Gastroesophageal sphincter (tissue), 4 donors: ENCODE results near the gene STK33. TPM values are rescaled to one million over a fixed set of nuclear protein-coding genes. Genes with fewer than 3 reads are reported as not detected.

ENCODE experiments used
- ATAC-seq: fragments of 150-250 bp; one replicate; pipeline ENCODE4 v1.9.1; 2016; ENCODE audit warnings: mild to moderate bottlenecking, moderate library complexity
- H3K27ac ChIP-seq, 4 donors: fragments of 200-600 bp; sonication (generic) in 3 of 4; 1 replicate in 3 of 4; 2 replicates in 1 of 4; pipeline ENCODE4 v1.5.1; 2016 to 2019
- H3K27me3 ChIP-seq: fragments of 200-600 bp; sonication (generic); one replicate; pipeline ENCODE4 v1.5.1; 2019
- H3K36me3 ChIP-seq, 2 donors: fragments of 200-600 bp; sonication (generic); one replicate each; pipeline ENCODE4 v1.5.1; 2019; ENCODE audit warnings: control low read depth in 1 of 2
- H3K4me1 ChIP-seq, 3 donors: fragments of 200-600 bp; sonication (generic); 1 replicate in 2 of 3; 2 replicates in 1 of 3; pipeline ENCODE4 v1.5.1; 2016 to 2019; ENCODE audit warnings: control low read depth in 2 of 3
- H3K4me3 ChIP-seq, 2 donors: fragments of 200-600 bp; sonication (generic); one replicate each; pipeline ENCODE4 v1.5.1; 2019; ENCODE audit warnings: mild to moderate bottlenecking in 1 of 2, moderate library complexity in 1 of 2
- H3K9me3 ChIP-seq, 3 donors: fragments of 200-600 bp; sonication (generic); one replicate each; pipeline ENCODE4 v1.5.1; 2017 to 2019; ENCODE audit warnings: control low read depth in 2 of 3
- CTCF ChIP-seq, 4 experiments: fragments of 200-600 bp in 2 of 4; fragments of 450-650 bp in 2 of 4; sonication (generic) in 1 of 4; IDR thresholded peaks; one replicate each; pipeline ENCODE4 v1.5.1; 2017 to 2019; ENCODE audit warnings: antibody characterized with exemption in 4 of 4, mild to moderate bottlenecking in 2 of 4, moderate library complexity in 2 of 4
- EP300 ChIP-seq: sonication (generic); formaldehyde crosslinking; IDR thresholded peaks from one replicate; pipeline ENCODE4 v1.6.1; 2017; ENCODE audit warnings: antibody characterized with exemption, mild to moderate bottlenecking
- POLR2A ChIP-seq, 2 donors: fragments of 450-650 bp; IDR thresholded peaks; one replicate each; pipeline ENCODE4 v1.6.1; 2017; ENCODE audit warnings: antibody characterized with exemption in 2 of 2, mild to moderate bottlenecking in 2 of 2, moderate library complexity in 1 of 2
- POLR2AphosphoS5 ChIP-seq: sonication (generic); formaldehyde crosslinking; IDR thresholded peaks from one replicate; pipeline ENCODE4 v1.6.1; 2017; ENCODE audit warnings: antibody characterized with exemption
- WGBS, 2 donors: methylation state at CpG; one replicate each; pipeline ENCODE4 v1.1.5; 2018; ENCODE audit warnings: low coverage in 1 of 2; 5-methylcytosine and 5-hydroxymethylcytosine counted together
- total RNA-seq, 4 donors: library from RNA; depleted of rRNA; stranded (reverse); fragments of >200 nt; gene quantifications; one replicate each; pipeline ENCODE4 v1.1.0, GENCODE V29; 2016

STK33 gene
- total RNA-seq, 4 donors from 2014 or later = 15.7 to 25.6 (median 21.4) TPM

- H3K27ac ChIP-seq = peak overlapping the region in 1 of 4 donors; percentile 76
- H3K4me1 ChIP-seq = peaks cover 0 to 12% (median 0%) of the 10 kb centered on the region in 3 donors
- ATAC-seq = no peak
- H3K36me3 ChIP-seq = peaks cover 0 to 33% of the 10 kb centered on the region in 2 donors
- no peak overlapping the region for H3K4me3 ChIP-seq
- H3K9me3 ChIP-seq = no peaks in the 10 kb centered on the region
- no peaks in the 10 kb centered on the region for H3K27me3 ChIP-seq
- no peak for TF ChIP-seq EP300
- TF ChIP-seq CTCF (IDR thresholded peaks at IDR 0.05) = no peak
- no peak for TF ChIP-seq POLR2A (IDR thresholded peaks at IDR 0.05)
- TF ChIP-seq POLR2AphosphoS5 = no peak
- 100% methylated on average over 1 to 3 of the region's 5 CpGs for WGBS, 2 donors
Measured at GRCh38 chr11:8612522-8612921, 18.5 kb upstream of the STK33 start.

- Histone ChIP-seq H3K27ac (peak overlapping the region in 2 of 4 donors; percentile 54 to 76), H3K27me3 (no peaks in the 10 kb centered on the region), H3K36me3 (peaks cover 0 to 14% of the 10 kb centered on the region in 2 donors), H3K4me3 (no peak overlapping the region), H3K9me3 (no peaks in the 10 kb centered on the region), H3K4me1 (peaks cover 0 to 12% (median 0%) of the 10 kb centered on the region in 3 donors)
- no peak for TF ChIP-seq CTCF (IDR thresholded peaks at IDR 0.05)
- TF ChIP-seq POLR2AphosphoS5 = no peak
- TF ChIP-seq EP300 = no peak
- TF ChIP-seq POLR2A (IDR thresholded peaks at IDR 0.05) = no peak
- WGBS, 2 donors = 32 to 53% methylated on average over 5 to 7 of the region's 7 CpGs
- no peak for ATAC-seq
Measured at GRCh38 chr11:8610532-8611116, 16.6 kb upstream of the STK33 start.

- Histone ChIP-seq H3K27ac (no peak overlapping the region), H3K9me3 (no peaks in the 10 kb centered on the region), H3K36me3 (no peaks in the 10 kb centered on the region), H3K4me3 (no peak overlapping the region), H3K4me1 (peaks cover 0 to 22% (median 3%) of the 10 kb centered on the region in 3 donors), H3K27me3 (no peaks in the 10 kb centered on the region)
- 44 to 60% methylated on average over 1 of the region's 1 CpG for WGBS, 2 donors
- ATAC-seq = no peak
- TF ChIP-seq POLR2A (IDR thresholded peaks at IDR 0.05) = no peak
- TF ChIP-seq EP300 = no peak
- TF ChIP-seq POLR2AphosphoS5 = no peak
- no peak for TF ChIP-seq CTCF (IDR thresholded peaks at IDR 0.05)
Measured at GRCh38 chr11:8608652-8609051, 14.6 kb upstream of the STK33 start.

- peaks cover 0 to 18% (median 3%) of the 10 kb centered on the region in 3 donors for H3K4me1 ChIP-seq
- 83% methylated on average over 1 of the region's 1 CpG for WGBS, 2 donors
- no peak overlapping the region for H3K4me3 ChIP-seq
- H3K9me3 ChIP-seq = no peaks in the 10 kb centered on the region
- H3K36me3 ChIP-seq = no peaks in the 10 kb centered on the region
- no peak overlapping the region for H3K27ac ChIP-seq
- no peak for TF ChIP-seq CTCF (IDR thresholded peaks at IDR 0.05)
- ATAC-seq = no peak
- H3K27me3 ChIP-seq = no peaks in the 10 kb centered on the region
Measured at GRCh38 chr11:8605971-8606563, 12.0 kb upstream of the STK33 start.
